Thyroid gland (tissue), 4 donors: ENCODE results near the gene CATSPERZ.

ENCODE experiments used
- POLR2A ChIP-seq, 2 donors: fragments of 450-650 bp; IDR thresholded peaks; one replicate each; pipeline ENCODE4 v1.6.1; 2017; ENCODE audit warnings: antibody characterized with exemption in 2 of 2, mild to moderate bottlenecking in 2 of 2, moderate library complexity in 1 of 2
- TF ChIP-seq, protein P1 (sequence below), 6 experiments: fragments of 200-600 bp in 3 of 6; fragments of 450-650 bp in 3 of 6; sonication (generic) in 3 of 6; IDR thresholded peaks; one replicate each; pipeline ENCODE4 v1.5.1; 2016 to 2019; ENCODE audit warnings: antibody characterized with exemption in 6 of 6, mild to moderate bottlenecking in 2 of 6, inconsistent platforms in 1 of 6, moderate library complexity in 1 of 6

DNA sequence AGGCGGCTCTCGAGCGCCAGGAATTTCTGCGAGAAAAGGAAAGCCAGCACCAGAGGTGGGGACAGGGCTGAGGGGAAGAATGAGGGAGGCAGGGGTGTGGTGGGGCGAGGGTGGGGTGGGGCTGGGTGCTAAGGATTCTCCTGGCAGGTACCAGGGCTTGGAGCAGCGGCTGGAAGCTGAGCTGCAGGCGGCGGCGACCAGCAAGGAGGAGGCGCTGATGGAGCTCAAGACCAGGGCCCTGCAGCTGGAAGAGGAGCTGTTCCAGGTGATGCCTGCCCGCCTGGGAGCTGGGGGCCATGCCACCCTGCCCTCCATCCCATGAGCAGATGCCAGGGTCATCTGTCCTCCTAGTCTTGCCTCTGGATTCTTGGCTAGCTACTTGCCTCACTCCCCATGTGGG is 49.2 kb downstream of the CATSPERZ start:
- TF ChIP-seq, protein P1, sequence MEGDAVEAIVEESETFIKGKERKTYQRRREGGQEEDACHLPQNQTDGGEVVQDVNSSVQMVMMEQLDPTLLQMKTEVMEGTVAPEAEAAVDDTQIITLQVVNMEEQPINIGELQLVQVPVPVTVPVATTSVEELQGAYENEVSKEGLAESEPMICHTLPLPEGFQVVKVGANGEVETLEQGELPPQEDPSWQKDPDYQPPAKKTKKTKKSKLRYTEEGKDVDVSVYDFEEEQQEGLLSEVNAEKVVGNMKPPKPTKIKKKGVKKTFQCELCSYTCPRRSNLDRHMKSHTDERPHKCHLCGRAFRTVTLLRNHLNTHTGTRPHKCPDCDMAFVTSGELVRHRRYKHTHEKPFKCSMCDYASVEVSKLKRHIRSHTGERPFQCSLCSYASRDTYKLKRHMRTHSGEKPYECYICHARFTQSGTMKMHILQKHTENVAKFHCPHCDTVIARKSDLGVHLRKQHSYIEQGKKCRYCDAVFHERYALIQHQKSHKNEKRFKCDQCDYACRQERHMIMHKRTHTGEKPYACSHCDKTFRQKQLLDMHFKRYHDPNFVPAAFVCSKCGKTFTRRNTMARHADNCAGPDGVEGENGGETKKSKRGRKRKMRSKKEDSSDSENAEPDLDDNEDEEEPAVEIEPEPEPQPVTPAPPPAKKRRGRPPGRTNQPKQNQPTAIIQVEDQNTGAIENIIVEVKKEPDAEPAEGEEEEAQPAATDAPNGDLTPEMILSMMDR (IDR thresholded peaks at IDR 0.05), result no peak
- no peak for TF ChIP-seq POLR2A (IDR thresholded peaks at IDR 0.05)
